Stimulated activated CD8-positive, alpha-beta memory T cell treated with anti-CD3 and anti-CD28 coated beads, Interleukin-4, amount 100 ng/mL, for 48 hours (primary cell): ENCODE data around the gene LIMA1.
"Not testable (repeated sequence)": the region's sequence is repeated elsewhere in the genome, so short reads cannot be mapped to it uniquely, and the experiment has no call there.

ENCODE experiments used
- DNase-seq: peaks from one replicate; pipeline ENCODE4 v3.0.0-alpha.2; 2020

LIMA1 gene

DNA sequence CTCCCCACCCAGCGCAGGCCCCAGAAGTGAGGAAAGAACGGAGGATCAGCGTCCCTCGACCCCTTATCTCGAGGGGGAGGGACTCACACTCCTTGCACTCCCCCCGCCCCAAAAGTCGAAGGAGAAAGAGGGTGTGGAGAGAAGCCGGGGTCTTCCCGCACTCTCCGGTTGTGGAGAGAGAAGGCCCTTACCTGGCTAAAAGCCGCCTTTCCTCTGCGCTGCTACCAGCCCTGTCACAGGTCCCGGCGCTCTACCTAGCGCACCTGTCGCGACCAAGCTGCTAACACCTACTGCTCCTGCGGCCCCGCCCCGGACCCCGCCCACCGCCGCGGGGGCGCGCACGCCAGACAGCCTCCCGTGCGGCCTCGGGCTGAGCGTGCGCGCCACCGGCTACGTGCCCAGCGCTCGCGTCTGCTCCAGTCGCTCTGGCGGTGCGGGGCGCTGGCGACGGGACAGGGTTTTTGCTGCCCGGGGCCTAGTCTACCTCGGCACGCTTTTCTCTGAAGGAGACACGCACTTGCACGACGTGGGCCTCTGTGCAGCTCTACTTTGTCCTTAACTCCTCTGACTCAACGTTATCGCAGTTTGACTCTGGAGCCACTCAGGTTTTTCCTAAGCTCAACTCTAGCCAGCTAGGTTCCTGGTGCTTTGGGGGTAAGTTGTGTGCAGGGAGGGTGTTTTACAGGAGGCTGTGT is at the start of gene LIMA1:
TSS of gene LIMA1 (minus strand) at position 292 of the 695 bp plus-strand sequence. CDS start 34,769 bp downstream, outside the sequence.
- peak; percentile 93 for DNase-seq

DNA sequence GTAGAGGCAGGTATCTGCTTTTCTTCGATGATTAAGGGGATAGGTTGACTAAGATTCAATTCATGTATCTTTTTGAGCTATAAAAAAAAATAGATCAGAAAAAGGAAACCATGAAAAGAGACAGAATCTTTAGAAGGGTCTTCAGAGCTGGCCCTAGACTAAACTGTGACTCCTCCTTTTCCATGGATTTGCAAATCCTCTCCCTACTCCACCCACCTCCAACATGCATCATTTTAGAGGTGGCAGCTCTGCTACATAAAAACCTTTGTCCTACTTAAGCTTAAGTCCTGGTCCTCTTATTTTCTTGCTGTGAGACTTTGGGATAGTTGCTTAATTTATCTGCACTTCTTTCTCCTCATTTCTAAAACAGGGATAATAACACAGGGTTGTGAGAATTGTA is 48.4 kb upstream of the LIMA1 start:
- DNase-seq = no peak

DNA sequence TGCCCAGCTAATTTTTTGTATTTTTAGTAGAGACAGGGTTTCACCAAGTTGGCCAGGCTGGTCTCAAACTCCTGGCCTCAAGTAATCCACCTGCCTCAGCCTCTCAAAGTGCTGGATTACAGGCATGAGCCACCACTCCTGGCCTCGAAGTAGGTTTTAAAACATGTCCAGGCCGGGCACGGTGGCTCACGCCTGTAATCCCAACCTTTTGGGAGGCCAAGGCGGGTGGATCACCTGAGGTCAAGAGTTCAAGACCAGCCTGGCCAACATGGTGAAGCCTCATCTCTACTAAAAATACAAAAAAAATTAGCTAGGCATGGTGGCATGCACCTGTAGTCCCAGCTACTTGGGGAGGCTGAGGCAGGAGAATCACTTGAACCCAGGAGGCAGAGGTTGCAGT is 45.3 kb upstream of the LIMA1 start:
- not testable (repeated sequence) for DNase-seq

DNA sequence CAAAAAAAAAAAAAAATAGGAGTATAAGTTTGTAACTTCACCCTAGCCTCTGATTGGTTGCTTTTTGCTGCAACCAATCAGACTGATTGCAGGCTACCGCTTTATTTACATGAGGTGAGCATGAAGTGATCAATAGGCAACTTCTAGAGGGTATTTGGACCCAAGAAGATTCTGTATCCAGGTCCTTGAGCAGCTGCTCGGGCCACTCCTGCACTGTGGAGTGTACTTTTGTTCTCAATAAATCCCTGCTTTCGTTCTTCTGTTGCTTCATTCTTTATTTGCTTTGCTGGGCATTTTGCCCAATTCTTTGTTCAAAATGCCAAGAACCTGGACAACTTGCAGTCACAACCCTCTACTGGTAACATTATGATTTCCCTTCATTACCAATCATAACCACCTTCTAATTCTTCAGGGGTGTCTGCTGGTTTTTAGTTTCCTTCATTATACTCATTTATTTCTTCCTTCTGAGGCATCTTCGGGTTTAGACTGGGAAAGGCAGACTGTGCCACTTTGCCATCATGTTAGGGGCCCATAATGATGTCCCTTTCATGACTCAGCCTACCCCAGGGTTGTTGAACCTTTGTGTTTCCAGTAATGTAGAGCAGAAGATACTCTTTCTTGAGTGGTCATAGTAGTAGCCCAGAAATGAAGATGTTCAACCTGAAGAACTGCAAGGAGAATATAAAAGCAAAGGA is 43.4 kb upstream of the LIMA1 start:
- no peak for DNase-seq

DNA sequence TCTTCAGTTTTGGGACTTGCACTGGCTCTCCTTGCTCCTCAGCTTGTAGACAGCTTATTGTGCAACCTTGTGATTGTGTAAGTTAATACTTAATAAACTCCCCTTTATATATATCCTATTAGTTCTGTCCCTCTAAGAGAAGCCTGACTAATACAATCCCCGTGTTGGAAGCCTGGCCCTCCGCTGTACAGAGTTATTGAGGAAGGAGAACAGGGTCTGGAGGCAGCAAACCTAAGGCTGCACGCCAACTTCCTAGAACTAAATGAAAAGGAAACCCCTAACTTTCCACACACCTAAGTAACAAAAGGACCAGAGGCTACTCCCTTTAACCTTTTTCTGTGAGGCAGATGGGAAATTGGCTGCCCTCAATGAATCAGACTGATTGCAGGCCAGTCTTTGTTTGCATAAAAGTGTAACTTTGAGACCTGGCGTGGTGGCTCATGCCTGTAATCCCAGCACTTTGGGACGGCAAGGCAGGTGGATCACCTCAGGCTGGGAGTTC is 42.6 kb upstream of the LIMA1 start:
- DNase-seq = no peak

DNA sequence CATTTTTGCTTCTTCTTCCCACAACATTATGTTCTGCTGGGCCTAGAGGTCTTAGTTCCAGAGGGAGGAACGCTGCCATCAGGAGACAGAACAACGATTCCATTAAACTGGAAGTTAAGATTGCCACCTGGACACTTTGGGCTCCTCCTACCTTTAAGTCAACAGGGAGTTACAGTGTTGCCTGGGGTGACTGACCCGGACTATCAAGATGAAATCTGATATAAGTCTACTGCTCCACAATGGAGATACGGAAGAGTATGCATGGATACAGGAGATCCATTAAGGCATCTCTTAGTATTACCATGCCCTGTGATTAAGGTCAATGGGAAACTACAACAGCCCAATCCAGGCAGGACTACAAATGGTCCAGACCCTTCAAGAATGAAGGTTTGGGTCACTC is 41.5 kb upstream of the LIMA1 start:
- not testable (repeated sequence) for DNase-seq

DNA sequence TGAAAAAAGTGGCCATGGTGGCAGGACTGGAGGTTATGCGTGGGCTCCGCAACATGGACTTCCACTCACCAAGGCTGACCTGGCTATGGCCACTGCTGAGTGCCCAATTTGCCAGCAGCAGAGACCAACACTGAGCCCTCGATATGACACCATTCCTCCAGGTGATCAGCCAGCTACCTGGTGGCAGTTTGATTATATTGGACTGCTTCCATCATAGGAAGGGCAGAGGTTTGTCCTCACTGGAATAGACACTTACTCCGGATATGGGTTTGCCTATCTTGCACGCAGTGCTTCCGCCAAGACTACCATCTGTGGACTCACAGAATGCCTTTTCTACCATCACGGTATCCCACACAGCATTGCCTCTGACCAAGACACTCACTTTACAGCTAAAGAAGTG is 40.8 kb upstream of the LIMA1 start:
- not testable (repeated sequence) for DNase-seq

DNA sequence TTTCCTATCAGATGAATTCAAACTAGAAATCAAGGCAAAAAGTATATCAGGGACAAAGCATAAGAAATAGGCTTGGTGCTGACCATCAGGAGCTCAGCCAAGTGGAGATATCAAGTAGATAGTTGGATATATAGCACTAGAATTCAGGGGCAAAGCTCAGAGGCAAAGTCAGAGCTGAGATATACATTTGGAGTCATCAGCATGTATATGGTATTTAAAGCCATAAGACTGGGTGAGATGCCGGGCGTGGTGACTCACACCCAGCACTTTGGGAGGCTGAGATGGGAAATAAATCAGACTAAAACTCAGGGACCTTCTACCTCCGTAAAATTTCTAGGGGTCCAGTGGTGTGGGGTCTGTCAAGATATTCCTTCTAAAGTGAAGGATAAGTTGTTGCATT is 38.9 kb upstream of the LIMA1 start:
- DNase-seq = no peak

DNA sequence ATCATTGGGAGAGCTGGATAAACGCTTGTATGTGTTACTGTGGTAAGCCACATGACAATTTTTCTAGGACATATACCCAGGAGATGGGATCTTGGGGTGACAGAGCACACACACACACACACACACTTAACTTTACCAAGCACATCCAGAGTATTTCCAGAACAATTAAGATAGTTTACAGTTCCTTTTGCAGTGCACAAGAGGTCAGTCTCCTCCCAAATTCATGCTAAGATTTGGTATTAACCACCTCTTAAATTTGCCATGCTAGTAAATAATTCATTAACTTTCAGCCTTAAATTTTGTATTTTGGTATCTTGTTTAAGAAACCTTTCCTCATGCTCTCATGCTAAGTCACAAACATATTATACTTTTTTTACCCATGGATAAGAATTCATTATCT is 33.9 kb upstream of the LIMA1 start:
- DNase-seq = no peak

DNA sequence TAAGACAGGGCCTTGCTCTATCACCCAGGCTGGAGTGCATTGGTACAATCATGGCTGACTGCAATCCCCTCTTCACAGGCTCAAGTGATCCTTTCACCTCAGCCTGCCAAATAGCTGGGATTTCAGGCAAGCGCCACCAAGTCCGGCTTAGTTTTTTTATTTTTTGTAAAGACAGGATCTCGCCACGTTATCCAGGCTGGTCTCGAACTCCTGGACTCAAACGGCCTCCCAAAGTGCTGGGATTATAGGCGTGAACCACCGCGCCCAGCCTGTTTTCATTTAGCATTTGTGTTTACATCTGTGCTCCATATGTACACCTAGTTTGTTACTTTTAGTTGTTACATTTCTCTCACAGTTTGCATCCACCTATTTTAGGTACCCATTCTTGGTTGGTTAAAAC is 32.5 kb upstream of the LIMA1 start:
- DNase-seq = no peak

DNA sequence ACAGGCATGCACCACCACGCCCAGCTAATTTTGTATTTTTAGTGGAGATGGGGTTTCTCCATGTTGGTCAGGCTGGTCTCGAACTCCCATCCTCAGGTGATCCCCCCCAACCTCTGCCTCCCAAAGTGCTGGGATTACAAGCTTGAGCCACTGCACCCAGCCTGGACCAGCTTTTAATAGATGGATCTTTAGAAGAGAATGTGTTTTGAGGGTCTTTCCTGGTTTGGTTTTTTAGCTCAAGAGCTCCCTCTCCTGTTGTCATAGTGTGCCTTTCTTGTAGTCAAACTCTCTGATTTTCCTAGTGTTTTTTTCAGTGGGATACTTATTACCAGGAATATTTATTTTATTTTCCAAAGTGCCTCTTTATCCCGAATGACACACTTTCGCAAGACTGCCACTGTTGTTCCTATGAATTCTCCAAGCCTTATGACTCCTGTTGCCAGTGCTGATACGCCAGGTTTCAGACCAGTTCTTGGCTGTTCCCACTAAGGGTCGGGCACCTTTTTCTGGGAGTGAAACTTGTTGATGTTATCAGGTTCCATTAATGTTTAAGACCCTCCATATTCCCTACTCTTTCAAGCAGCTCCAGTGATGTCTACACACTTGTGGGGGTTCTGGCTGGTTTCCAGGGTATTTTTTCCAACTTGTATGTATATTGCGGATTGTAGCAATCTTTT is 31.5 kb upstream of the LIMA1 start:
- DNase-seq = no peak

DNA sequence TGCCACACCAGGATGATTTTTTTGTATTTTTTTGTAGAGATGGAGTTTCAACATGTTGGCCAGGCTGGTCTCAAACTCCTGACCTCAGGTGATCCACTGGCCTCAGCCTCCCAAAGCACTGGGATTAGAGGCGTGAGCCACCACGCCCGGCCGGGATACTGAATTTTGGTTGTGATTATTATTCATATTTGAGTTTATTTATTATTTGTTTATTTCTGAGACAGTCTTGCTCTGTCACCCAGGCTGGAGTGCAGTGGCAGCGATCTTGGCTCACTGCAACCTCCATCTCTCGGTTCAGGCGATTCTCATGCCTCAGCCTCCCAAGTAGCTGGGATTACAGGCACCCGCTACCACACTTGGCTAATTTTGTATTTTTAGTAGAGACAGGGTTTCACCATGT is 30.7 kb upstream of the LIMA1 start:
- DNase-seq = not testable (repeated sequence)

DNA sequence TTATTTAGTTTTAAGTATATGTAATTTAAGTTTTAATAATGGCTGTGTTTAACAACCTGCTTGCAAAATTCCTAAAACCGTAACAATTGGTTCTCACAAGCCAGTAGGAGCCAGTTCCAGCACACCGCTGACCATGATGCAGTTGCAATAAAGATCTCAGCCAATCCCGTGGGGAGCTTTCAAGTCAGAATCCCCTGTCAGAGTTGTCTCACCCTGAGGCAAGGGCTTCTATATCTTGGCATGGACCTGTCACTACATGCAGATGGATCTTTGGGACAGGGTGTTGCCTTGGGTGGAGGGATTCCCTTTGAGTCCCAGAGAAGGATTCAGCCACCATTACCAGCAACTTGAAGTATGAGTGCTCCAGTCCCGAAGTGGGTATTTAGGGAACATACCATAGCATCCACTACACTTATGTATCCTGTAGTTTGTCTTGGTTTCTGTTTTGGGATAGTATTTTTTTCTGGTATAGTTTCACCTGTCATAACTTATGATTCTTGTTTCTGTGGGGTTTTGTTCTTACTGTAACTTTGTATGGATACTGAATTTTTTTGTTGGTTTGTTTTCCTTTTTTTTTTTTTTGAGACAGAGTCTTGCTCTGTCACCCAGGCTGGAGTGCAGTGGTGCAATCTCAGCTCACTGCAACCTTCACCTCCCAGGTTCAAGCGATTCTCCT is 30.1 kb upstream of the LIMA1 start:
- DNase-seq = no peak

DNA sequence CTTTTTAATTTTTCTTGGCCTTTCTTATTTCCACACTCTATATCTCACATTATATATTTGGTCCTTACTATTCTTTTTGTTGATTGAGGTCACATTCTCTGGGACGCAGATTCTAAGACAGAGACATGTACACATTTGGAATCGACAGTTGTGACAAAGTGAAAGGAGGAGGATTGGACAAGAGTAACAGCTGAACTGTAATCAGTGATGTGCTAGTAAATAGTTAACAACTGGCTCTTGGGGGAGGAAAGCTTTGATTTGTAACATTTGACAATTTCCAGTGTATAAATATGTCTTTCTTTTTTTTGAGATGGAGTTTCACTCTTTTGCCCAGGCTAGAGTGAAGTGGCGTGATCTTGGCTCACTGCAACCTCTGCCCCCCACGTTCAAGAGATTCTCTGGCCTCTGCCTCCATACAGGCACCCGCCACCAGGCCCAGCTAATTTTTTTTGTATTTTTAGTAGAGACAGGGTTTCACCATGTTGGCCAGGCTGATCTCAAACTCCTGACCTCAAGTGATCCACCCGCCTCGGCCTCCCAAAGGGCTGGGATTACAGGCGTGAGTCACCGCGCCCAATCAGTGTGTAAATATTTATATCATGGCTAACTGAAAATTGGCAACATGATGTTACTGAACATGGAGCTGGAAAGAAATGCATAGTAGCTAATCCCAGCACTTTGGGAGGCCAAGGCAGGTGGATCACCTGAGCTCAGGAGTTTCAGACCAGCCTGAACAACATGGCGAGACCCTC is 28.7 kb upstream of the LIMA1 start:
- DNase-seq = not testable (repeated sequence)

DNA sequence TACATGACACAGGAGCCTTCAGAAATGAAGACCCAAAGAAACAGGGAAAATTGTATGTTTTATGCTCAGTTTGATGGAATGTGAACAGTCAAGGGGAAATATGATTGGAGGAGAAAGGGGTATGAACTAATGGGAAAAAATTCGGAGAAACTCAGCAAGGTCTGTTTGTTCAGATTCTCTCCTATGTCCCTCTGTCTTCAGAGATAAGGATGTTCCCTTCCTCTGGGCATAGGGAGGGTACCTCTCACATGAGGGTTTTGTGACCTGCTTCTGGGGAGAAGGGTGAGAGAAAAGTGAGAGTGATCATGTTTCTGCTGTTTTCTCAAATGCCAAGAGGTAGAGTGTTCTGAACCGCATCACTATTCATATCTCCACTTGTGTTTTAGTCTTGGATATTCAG is 26.6 kb upstream of the LIMA1 start:
- DNase-seq = no peak

DNA sequence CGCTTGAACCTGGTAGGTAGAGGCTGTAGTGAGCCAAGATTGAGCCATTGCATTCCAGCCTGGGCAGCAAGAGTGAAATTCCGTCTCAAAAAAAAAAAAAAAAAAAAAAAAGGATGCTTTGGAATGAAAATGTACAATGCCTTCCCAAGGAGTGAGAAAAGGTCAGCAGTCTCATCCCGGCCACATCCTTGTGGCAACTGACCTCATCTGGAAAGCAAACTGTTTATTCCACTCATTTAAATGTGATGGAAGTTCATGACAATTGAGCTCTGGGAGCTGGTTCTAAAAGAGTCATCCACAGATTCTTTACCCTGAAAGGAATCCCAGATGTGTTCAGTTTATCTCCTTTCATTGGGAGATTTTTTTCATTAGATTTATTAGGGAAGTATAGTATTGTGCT is 19.4 kb upstream of the LIMA1 start:
- DNase-seq = no peak

DNA sequence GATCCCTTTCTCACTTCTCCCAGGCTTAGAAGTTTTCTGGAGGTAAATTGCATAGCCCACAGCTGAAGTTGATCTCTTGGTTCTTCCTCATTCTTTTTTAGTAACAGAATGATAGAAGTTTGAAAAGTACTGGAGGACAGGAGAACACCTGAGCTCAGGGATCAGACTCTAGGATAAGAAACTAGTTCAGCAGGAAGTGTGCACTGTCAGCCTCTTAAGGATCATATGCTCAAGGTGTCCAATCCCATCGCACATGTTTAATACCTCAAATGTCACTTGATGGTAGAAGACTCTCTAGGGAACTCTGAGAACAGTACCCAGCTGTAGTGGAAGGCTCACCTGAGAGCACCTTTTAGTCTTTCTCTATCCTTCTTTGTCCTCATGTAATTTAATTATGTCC is 14.7 kb upstream of the LIMA1 start:
- no peak for DNase-seq

DNA sequence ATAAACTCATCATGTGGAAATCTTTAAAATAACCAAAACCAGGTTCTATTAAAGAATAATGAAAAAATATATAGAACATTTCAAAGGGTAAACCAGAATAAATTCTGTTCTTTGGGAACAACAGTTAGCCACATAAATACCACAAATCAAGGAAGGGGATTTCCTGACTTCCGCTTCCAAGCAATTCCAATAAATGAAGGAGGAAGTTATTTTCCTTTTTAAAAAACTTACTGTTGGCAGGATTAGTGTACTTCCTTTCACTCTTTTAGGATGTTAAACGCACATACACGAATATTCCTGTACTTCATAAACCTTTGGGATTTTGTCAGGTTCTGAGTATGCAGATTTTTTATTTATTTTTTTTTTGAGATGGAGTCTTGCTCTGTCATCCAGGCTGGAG is 13.7 kb upstream of the LIMA1 start:
- DNase-seq = no peak

DNA sequence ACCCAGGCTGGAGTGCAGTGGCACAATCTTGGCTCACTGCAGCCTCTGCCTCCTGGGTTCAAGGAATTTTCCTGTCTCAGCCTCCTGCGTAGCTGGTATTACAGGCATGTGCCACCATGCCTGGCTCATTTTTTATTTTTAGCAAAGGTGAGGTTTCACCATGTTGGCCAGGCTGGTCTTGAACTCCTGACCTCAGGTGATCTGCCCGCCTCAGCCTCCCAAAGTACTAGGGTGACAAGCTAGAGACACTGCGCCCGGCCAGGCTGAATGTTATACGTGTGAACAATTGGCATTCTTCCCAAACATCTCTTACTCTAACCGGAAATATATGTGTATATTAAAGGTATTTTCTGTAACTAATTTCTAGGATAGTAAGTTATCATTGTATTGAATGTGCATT is 13.2 kb upstream of the LIMA1 start:
- DNase-seq = no peak

DNA sequence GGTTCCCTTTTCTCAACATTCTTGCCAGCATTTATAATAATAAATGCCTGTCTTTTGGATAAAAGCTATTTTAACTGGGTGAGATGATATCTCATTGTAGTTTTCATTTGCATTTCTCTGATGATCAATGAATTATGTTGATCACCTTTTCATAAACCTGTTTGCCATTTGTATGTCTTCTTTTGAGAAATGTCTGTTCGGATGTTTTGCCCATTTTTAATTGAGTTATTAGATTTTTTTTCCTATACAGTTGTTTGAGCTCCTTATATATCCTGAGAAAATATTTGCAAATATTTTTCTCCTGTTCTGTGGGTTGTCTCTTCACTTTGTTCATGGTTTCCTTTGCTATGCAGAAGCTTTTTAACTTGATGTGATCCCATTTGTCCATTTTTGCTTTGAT is 8.1 kb upstream of the LIMA1 start:
- DNase-seq = no peak

DNA sequence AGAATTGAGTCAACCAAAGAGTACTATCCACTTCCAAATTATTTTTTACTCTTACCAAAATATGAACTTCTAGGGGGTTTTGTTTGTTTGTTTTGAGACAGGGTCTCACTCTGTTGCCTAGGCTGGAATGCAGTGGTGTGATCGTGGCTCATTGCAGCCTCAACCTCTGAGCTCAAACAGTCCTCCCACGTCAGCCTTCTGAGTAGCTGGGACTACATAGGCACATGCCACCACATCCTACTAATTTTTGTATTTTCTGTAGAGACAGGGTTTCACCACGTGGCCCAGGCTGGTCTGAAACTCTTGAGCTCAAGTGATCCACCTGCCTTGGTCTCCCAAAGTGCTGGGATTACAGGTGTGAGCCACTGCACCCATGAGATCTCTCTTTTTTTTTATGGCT is 7.4 kb upstream of the LIMA1 start:
- DNase-seq = not testable (repeated sequence)

DNA sequence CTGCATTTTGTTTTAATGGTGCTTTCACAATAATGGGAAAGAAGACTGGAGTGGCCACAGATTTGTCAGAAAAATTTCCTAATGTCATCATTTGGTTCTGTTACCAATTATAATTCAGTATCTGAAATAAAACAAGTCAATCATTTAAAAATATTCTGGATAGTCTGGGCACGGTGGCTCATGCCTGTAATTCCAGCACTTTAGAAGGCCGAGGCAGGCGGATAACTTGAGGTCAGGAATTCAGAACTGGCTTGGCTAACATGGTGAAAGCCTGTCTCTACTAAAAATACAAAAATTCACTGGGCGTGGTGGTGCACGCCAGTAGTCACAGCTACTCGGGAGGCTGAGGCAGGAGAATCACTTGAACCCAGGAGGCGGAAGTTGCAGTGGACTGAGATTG is 4.0 kb upstream of the LIMA1 start:
- DNase-seq = no peak

DNA sequence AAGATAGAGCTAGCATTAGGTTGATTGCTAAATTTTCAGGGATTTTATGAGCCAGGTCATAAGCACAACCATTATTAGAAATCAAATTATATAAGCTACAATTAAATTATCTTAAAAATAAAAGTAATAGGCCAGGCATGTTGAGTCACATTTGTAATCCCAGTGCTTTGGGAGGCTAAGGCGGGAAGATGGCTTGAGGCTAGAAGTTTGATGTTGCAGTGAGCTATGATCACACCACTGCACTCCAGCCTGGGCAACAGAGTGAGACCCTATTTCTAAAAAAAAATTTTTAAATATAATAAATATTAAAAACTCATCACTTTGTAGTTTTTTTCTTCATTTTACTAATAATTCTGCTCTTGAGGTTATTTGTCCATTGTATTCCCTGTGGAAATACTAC is 1.9 kb upstream of the LIMA1 start:
- no peak for DNase-seq
